K562 (cell line): Measurements from ENCODE around the gene EFNA2. TPM values are rescaled to one million over a fixed set of nuclear protein-coding genes. Genes with fewer than 3 reads are reported as not detected.

ENCODE experiments used
- ATAC-seq: fragments of 200-7000 bp; cut with Tn5 transposase; 3 replicates; pipeline ENCODE4 v1.9.1; 2020; ENCODE audit warnings: moderate library complexity
- BruUV-seq: library from RNA; stranded (reverse); fragments of 400-500 nt; replicated peaks from 2 replicates; lab custom pipeline; 2021; lab: Mats Ljungman, UMichigan
- CTCF ChIA-PET: fragments of 300-600 bp; formaldehyde crosslinking; extraction: SDS; loops from one replicate; lab custom pipeline; 2021; ENCODE audit warnings: low intra/inter-chr PET ratio; lab: Yijun Ruan, JAX
- POLR2A ChIA-PET: fragments of 300-600, 350-650 bp; sonication (Branson Sonifier 250); formaldehyde crosslinking; extraction: SDS; loops from one replicate; lab custom pipeline; 2021; ENCODE audit warnings: antibody characterized with exemption, inconsistent platforms; lab: Yijun Ruan, JAX
- DNase-seq, 4 experiments: peaks; one replicate each; pipeline versions ENCODE4 v3.0.0 to v3.0.0-alpha.2; 2011 to 2018; ENCODE audit warnings: low spot score in 3 of 4, mixed read lengths in 3 of 4; ENCODE audit errors: extremely low read depth in 1 of 4
- FAIRE-seq: peaks from 2 replicates; lab custom pipeline; 2011; peaks lifted over from hg19 to GRCh38; lab: Jason Lieb, UNC
- H2AFZ ChIP-seq: 2 replicates; pipeline ENCODE4 v1.6.0; 2011; ENCODE audit warnings: low read depth, low read length, control low read depth, inconsistent platforms
- H3K27ac ChIP-seq: fragments of 200-600 bp; 3 replicates; pipeline ENCODE4 v1.8.0; 2011; ENCODE audit warnings: low read depth, mild to moderate bottlenecking, control low read depth, inconsistent platforms, low read length, moderate library complexity, mixed read lengths; ENCODE audit errors: extremely low read depth
- H3K27me3 ChIP-seq, 2 experiments: fragments of 300-600 bp in 1 of 2; 2 replicates in 1 of 2; 3 replicates in 1 of 2; pipeline versions ENCODE4 v1.6.0 to v1.8.0; 2011; ENCODE audit warnings: inconsistent platforms in 2 of 2, low read length in 2 of 2, mild to moderate bottlenecking in 1 of 2, mixed read lengths in 1 of 2, moderate library complexity in 1 of 2; ENCODE audit not compliant: control insufficient read depth in 2 of 2, insufficient read depth in 2 of 2
- H3K36me3 ChIP-seq: fragments of 300-600 bp; 3 replicates; pipeline ENCODE4 v1.8.0; 2011; ENCODE audit warnings: mild to moderate bottlenecking, low read length, inconsistent platforms; ENCODE audit not compliant: control insufficient read depth, insufficient read depth
- H3K4me1 ChIP-seq, 2 experiments: fragments of 200-600 bp in 1 of 2; replicated peaks in 1 of 2; 2 replicates in 1 of 2; 3 replicates in 1 of 2; pipeline versions ENCODE4 v1.5.1 to v1.8.0; 2011; ENCODE audit warnings: inconsistent platforms in 2 of 2, low read length in 2 of 2, mild to moderate bottlenecking in 1 of 2, mixed read lengths in 1 of 2, moderate library complexity in 1 of 2; ENCODE audit not compliant: control insufficient read depth in 2 of 2, insufficient read depth in 2 of 2
- H3K4me2 ChIP-seq: 2 replicates; pipeline ENCODE4 v1.6.1; 2011; ENCODE audit warnings: low read length, control low read depth, inconsistent platforms, mixed read lengths; ENCODE audit not compliant: insufficient read depth
- H3K4me3 ChIP-seq: fragments of 200-600 bp; sonication (generic), shearing (Covaris generic); 2 replicates; pipeline ENCODE4 v1.5.1; 2016; ENCODE audit warnings: control low read depth, inconsistent platforms
- H3K79me2 ChIP-seq: fragments of 200-600 bp; 3 replicates; pipeline ENCODE4 v1.8.0; 2011; ENCODE audit warnings: low read length, inconsistent platforms; ENCODE audit not compliant: control insufficient read depth, insufficient read depth
- H3K9ac ChIP-seq, 2 experiments: 2 replicates each; pipeline versions ENCODE4 v1.6.0 to v1.6.1; 2011; ENCODE audit warnings: low read depth in 2 of 2, low read length in 2 of 2, control low read depth in 1 of 2, inconsistent platforms in 1 of 2, mild to moderate bottlenecking in 1 of 2, mixed read lengths in 1 of 2; ENCODE audit not compliant: insufficient read depth in 1 of 2
- H3K9me1 ChIP-seq: one replicate; pipeline ENCODE4 v1.6.0; 2011; ENCODE audit warnings: inconsistent platforms, mild to moderate bottlenecking, low read length, moderate library complexity; ENCODE audit not compliant: control insufficient read depth, insufficient read depth
- H3K9me3 ChIP-seq: replicated peaks from 2 replicates; pipeline ENCODE4 v1.5.1; 2011; ENCODE audit warnings: low read depth, low read length, inconsistent platforms; ENCODE audit not compliant: control insufficient read depth, insufficient read depth
- H4K20me1 ChIP-seq: replicated peaks from 2 replicates; pipeline ENCODE4 v1.6.1; 2011; ENCODE audit warnings: low read length, inconsistent platforms, mixed read lengths; ENCODE audit not compliant: control insufficient read depth, insufficient read depth
- ARNT ChIP-seq, 2 experiments: fragments of 450-650 bp; IDR thresholded peaks; 2 replicates each; pipeline ENCODE4 v1.6.1; 2016; ENCODE audit warnings: mild to moderate bottlenecking in 1 of 2
- C11orf30 ChIP-seq: fragments of 450-650 bp; IDR thresholded peaks from 2 replicates; pipeline ENCODE4 v1.6.1; 2016; ENCODE audit warnings: low read depth, mild to moderate bottlenecking
- CEBPB ChIP-seq: fragments of 450-650 bp; IDR thresholded peaks from 2 replicates; pipeline ENCODE4 v1.6.1; 2016; ENCODE audit warnings: missing genetic modification characterization, missing compliant biosample characterization
- WGBS: fragments of 100-300 bp; shearing (Covaris generic); methylation state at CpG from one replicate; pipeline ENCODE4 v1.1.6; 2016; ENCODE audit warnings: low coverage, mixed read lengths; ENCODE audit not compliant: insufficient coverage; ENCODE audit errors: missing lambda C conversion rate; 5-methylcytosine and 5-hydroxymethylcytosine counted together
- in situ Hi-C: fragments of 300-500 bp; cut with MboI; formaldehyde crosslinking; loops from 4 replicates; pipeline ENCODE4 v1.15.0; 2018; ENCODE audit warnings: inconsistent platforms, mixed read lengths
- intact Hi-C: fragments of 100-400 bp; cut with micrococcal nuclease; formaldehyde crosslinking; loops from 2 replicates; pipeline ENCODE4 v1.14.2; 2022
- polyA plus RNA-seq, 8 experiments: library from polyadenylated mRNA; depleted of rRNA in 4 of 8; stranded (reverse) in 5 of 8; unstranded in 3 of 8; fragments of >200 nt; fragmentation: Nextera tagmentation in 2 of 8; fragmentation: Illumina TruSeq in 1 of 8; extraction: Ambion mirVana in 2 of 8; extraction: Trizol in 1 of 8; gene quantifications; 2 replicates each; pipeline versions ENCODE4 v1.2.1 to v1.2.3, GENCODE V29; 2011 to 2014; ENCODE audit warnings: inconsistent platforms in 1 of 8, missing spikeins in 1 of 8
- total RNA-seq, 7 experiments: library from RNA; depleted of rRNA in 6 of 7; stranded (reverse); fragments of >200 nt in 6 of 7; fragmentation: Illumina TruSeq in 2 of 7; extraction: Trizol in 2 of 7; gene quantifications; 2 replicates each; pipeline versions ENCODE4 v1.2.1 to v1.2.3, GENCODE V29; 2011 to 2021; ENCODE audit warnings: low replicate concordance in 1 of 7
- TF ChIP-seq, protein P1 (sequence below), 2 experiments: fragments of 450-650 bp in 1 of 2; sonication (generic) in 1 of 2; formaldehyde crosslinking in 1 of 2; IDR thresholded peaks in 1 of 2; conservative IDR thresholded peaks in 1 of 2; 2 replicates each; pipeline versions ENCODE4 v1.6.1 to v1.8.1; 2016 to 2023; ENCODE audit warnings: mild to moderate bottlenecking in 2 of 2, moderate library complexity in 2 of 2, inconsistent platforms in 1 of 2, missing genetic modification reagents in 1 of 2

Gene EFNA2
- total and polyA plus RNA-seq, 9 of the 15 experiments (the other 6 are each of a cell fraction or from before 2014, with no cell fraction given), result 0.11 to 0.44 (median 0.15) TPM; not detected in 6

DNA sequence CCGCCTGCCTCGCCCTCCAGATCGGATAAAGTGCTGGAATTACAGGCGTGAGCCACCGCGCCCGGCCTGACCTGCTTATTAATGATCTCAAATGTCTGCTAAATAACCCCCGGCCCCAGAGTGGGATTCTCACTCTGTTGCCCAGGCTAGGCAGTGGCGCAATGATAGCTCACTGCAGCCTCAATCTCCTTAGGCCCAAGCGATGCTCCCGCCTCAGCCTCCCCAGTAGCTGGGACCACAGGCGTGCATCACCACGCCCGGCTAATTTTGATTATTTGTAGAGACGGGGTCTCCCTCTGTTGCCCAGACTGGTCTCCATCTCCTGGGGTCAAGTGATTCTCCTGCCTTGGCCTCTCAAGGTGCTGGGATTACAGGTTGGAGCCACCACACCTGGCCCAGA is 44.7 kb upstream of the EFNA2 start:
- peaks cover 43 to 98% of the 10 kb centered on the region in 2 experiments for H3K4me1 ChIP-seq
- ChIA-PET CTCF (interaction anchor here (1.1 to 4.8 kb wide), 3 partner anchors 19 to 319 kb away, joined by 3 to 29 read pairs (median 21); no protein-coding TSS in a partner anchor), POLR2A (interaction anchor here (0.6 to 5.6 kb wide), 8 partner anchors 28 to 1284 kb away, joined by 3 to 90 read pairs (median 4); partner anchors contain the start of gene CIRBP)
- peak overlapping the region; percentile 96 for H3K4me2 ChIP-seq
- H3K9me1 ChIP-seq, result peaks cover 4% of the 10 kb centered on the region
- DNase-seq (no peak), ATAC-seq (no peak), FAIRE-seq (no peak)
- in situ Hi-C loops, result loop anchor here (5.0 to 25.0 kb wide), 2 partner anchors 319 to 479 kb away; partner anchors contain the start of gene MISP
- H3K27ac ChIP-seq, result peak overlapping the region; percentile 89; the same call in 2 of the 3 replicates
- H3K79me2 ChIP-seq, result peaks cover 50% of the 10 kb centered on the region
- WGBS, result 61% methylated on average over 15 of the region's 15 CpGs
- 0 out of 2 replicates have a peak, but pooled peaks cover 5% of the 10 kb centered on the region for H4K20me1 ChIP-seq
- peak overlapping the region; percentile 86 to 98; a peak in 3 of 4 replicates for H3K9ac ChIP-seq
- H3K9me3 ChIP-seq, result no peaks in the 10 kb centered on the region
- BruUV-seq, result no TSS peak
- 0 out of 2 replicates have a peak overlapping the region, but pooled peaks have one; percentile 100 for H3K4me3 ChIP-seq
- peak; percentile 23; the same call in 1 of the 2 replicates for TF ChIP-seq CEBPB
- no peak for TF ChIP-seq ARNT (IDR thresholded peaks at IDR 0.05)
- TF ChIP-seq, protein P1, sequence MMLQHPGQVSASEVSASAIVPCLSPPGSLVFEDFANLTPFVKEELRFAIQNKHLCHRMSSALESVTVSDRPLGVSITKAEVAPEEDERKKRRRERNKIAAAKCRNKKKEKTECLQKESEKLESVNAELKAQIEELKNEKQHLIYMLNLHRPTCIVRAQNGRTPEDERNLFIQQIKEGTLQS (IDR thresholded peaks at IDR 0.05), result no peak
- TF ChIP-seq, protein P1 (CRISPR knock-in tag; conservative IDR thresholded peaks at IDR 0.05), result 0 out of 2 replicates have a peak, but pooled peaks have one; percentile 45
- TF ChIP-seq C11orf30, result no peak
- intact Hi-C loops, result loop anchor here (1.0 to 5.0 kb wide), 3 partner anchors 128 to 379 kb away; no protein-coding TSS in a partner anchor
- peak overlapping the region; percentile 69 for H2AFZ ChIP-seq
- H3K36me3 ChIP-seq, result peaks cover 34% of the 10 kb centered on the region; the same call in 2 of the 3 replicates
- H3K27me3 ChIP-seq, result no peaks in the 10 kb centered on the region
